CD4-positive, alpha-beta T cell treated with Interleukin-17A for 4 hours (primary cell): ENCODE data around the gene NLGN1.
A peak's percentile ranks its signal among the peaks of the same experiment; 100 is the strongest.
"Not testable (repeated sequence)": the region's sequence is repeated elsewhere in the genome, so short reads cannot be mapped to it uniquely, and the experiment has no call there.

Experiments
- DNase-seq: peaks from one replicate; pipeline ENCODE4 v3.0.0-alpha.2; 2020; ENCODE audit warnings: mixed read lengths

Gene NLGN1

GRCh38 chr3:173397161-173398110 lies at the start of gene NLGN1:
TSS of gene NLGN1 (plus strand) at chr3:173397744.
- DNase-seq, result no peak

GRCh38 chr3:173351886-173352285 lies 45.7 kb upstream of the NLGN1 start:
- no peak for DNase-seq

GRCh38 chr3:173353137-173353536 lies 44.4 kb upstream of the NLGN1 start:
- DNase-seq, result not testable (repeated sequence)

GRCh38 chr3:173354124-173354523 lies 43.4 kb upstream of the NLGN1 start:
- no peak for DNase-seq

GRCh38 chr3:173371848-173372487 lies 25.6 kb upstream of the NLGN1 start:
- DNase-seq, result no peak

GRCh38 chr3:173380681-173381080 lies 16.9 kb upstream of the NLGN1 start:
- DNase-seq, result no peak

GRCh38 chr3:173381936-173382335 lies 15.6 kb upstream of the NLGN1 start:
- not testable (repeated sequence) for DNase-seq

GRCh38 chr3:173395073-173395411 lies 2.5 kb upstream of the NLGN1 start:
- no peak for DNase-seq

- peak; percentile 19 for DNase-seq
Measured at GRCh38 chr3:173395412-173396181, 1.9 kb upstream of the NLGN1 start.

GRCh38 chr3:173396191-173397041 lies 1.1 kb upstream of the NLGN1 start:
- no peak for DNase-seq

- no peak for DNase-seq
Measured at GRCh38 chr3:173398111-173398479, 551 bp downstream of the NLGN1 start.

GRCh38 chr3:173399044-173399443 lies 1.5 kb downstream of the NLGN1 start:
- no peak for DNase-seq

- DNase-seq, result no peak
Measured at GRCh38 chr3:173401369-173401768, 3.8 kb downstream of the NLGN1 start.

- DNase-seq, result no peak
Measured at GRCh38 chr3:173402656-173403055, 5.1 kb downstream of the NLGN1 start.

GRCh38 chr3:173403376-173403775 lies 5.8 kb downstream of the NLGN1 start:
- no peak for DNase-seq

- DNase-seq, result no peak
Measured at GRCh38 chr3:173404156-173404555, 6.6 kb downstream of the NLGN1 start.

- DNase-seq, result no peak
Measured at GRCh38 chr3:173410436-173410835, 12.9 kb downstream of the NLGN1 start.

GRCh38 chr3:173410849-173411248 lies 13.3 kb downstream of the NLGN1 start:
- no peak for DNase-seq

- no peak for DNase-seq
Measured at GRCh38 chr3:173411375-173411973, 13.9 kb downstream of the NLGN1 start.

GRCh38 chr3:173416070-173416469 lies 18.5 kb downstream of the NLGN1 start:
- no peak for DNase-seq

- no peak for DNase-seq
Measured at GRCh38 chr3:173429076-173429475, 31.5 kb downstream of the NLGN1 start.

- no peak for DNase-seq
Measured at GRCh38 chr3:173429527-173429926, 32.0 kb downstream of the NLGN1 start.
